HEK293 (cell line): ENCODE data around the gene SLC7A11.

Source experiments
- CTCF ChIP-seq: fragments of 450-650 bp; formaldehyde crosslinking; IDR thresholded peaks from 2 replicates; pipeline ENCODE4 v1.5.1; 2016; ENCODE audit warnings: missing biosample characterization, missing genetic modification characterization
- HOXA7 ChIP-seq: sonication (generic); formaldehyde crosslinking; IDR thresholded peaks from 2 replicates; pipeline ENCODE4 v1.8.1; 2022; ENCODE audit warnings: missing genetic modification reagents, borderline replicate concordance
- SETDB1 ChIP-seq: IDR thresholded peaks from one replicate; pipeline ENCODE4 v1.6.1; 2017; ENCODE audit warnings: mild to moderate bottlenecking, low read length, moderate library complexity, mixed read lengths; ENCODE audit not compliant: insufficient read length
- ZBTB20 ChIP-seq: fragments of 450-650 bp; formaldehyde crosslinking; IDR thresholded peaks from 2 replicates; pipeline ENCODE4 v1.5.1; 2016; ENCODE audit warnings: missing biosample characterization, missing genetic modification characterization
- ZNF280C ChIP-seq: fragments of 450-650 bp; formaldehyde crosslinking; IDR thresholded peaks from 2 replicates; pipeline ENCODE4 v1.5.1; 2016; ENCODE audit warnings: missing biosample characterization, missing genetic modification characterization
- ZNF335 ChIP-seq: fragments of 450-650 bp; formaldehyde crosslinking; conservative IDR thresholded peaks from 2 replicates; pipeline ENCODE4 v1.5.1; 2016; ENCODE audit warnings: missing biosample characterization, missing genetic modification characterization
- ZNF513 ChIP-seq: fragments of 450-650 bp; IDR thresholded peaks from 2 replicates; pipeline ENCODE4 v1.5.1; 2018; ENCODE audit warnings: missing biosample characterization, missing genetic modification characterization
- ZNF837 ChIP-seq: fragments of 450-650 bp; formaldehyde crosslinking; IDR thresholded peaks from 2 replicates; pipeline ENCODE4 v1.5.1; 2016; ENCODE audit warnings: missing biosample characterization, missing genetic modification characterization

- TF ChIP-seq ZBTB20 (no peak), ZNF335 (tag by site-specific recombination) (no peak), ZNF513 (tag by site-specific recombination) (no peak), CTCF (tag by site-specific recombination) (no peak), SETDB1 (no peak), ZNF837 (tag by site-specific recombination) (no peak), ZNF280C (no peak), HOXA7 (CRISPR knock-in tag) (no peak)
Measured at GRCh38 chr4:138223231-138223910, 18.8 kb downstream of the SLC7A11 start.
